ENCODE measurements around the gene TMEM127. TPM values are rescaled to one million over a fixed set of nuclear protein-coding genes. Genes with fewer than 3 reads are reported as not detected.
A peak's percentile ranks its signal among the peaks of the same experiment; 100 is the strongest.
"Not testable (repeated sequence)": the region's sequence is repeated elsewhere in the genome, so short reads cannot be mapped to it uniquely, and the experiment has no call there.

Gene TMEM127
- total RNA-seq: 34.3 TPM

DNA sequence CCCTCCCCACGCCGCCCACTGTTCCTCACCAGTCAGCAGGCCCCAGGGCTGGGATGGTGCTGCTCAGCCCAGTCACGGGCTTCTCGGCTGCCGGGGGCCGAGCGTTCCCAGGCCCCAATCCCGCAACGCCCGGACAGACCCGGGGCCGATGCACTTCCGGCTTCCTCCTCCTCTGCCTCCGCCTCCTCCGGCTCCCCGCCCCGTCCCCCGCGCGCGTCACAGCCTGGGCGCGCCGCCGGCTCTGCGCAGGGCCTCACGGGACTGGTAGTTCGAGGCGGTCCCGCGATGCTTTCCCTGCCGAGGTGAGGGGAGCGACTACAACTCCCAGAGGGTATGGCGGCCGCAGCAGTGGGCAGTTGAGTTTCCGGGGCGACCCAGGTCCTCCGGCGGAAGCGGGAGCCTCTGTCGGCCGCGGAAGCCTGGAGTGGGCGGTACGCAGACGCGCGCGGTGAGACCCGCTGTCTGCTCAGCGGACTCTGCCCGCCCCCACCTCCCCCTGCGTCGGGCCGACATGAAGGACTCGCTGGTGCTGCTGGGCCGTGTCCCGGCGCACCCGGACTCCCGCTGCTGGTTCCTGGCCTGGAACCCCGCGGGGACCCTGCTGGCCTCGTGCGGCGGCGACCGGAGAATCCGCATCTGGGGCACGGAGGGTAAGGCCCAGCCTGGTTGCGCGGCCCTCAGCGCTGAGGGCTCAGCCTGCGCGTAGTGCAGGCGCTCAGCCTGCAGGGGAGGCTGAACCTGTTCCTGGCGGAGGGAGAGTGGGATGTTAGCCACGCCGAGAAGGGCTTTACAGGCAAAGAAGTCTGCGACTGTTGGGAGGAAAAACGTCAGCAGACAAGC lies at the start of gene TMEM127, which contains the start of gene CIAO1:
TSS of gene TMEM127 (minus strand) at position 158 of the 840 bp plus-strand sequence. CDS start 616 bp downstream, outside the sequence.
TSS of gene CIAO1 (plus strand) at position 386 of the 840 bp plus-strand sequence. CDS start at position 512, 126 bp downstream.
- ATAC-seq: peak; percentile 98

GRCh38 chr2:96315005-96315399 lies 49.2 kb upstream of the TMEM127 start:
- ATAC-seq: no peak

DNA sequence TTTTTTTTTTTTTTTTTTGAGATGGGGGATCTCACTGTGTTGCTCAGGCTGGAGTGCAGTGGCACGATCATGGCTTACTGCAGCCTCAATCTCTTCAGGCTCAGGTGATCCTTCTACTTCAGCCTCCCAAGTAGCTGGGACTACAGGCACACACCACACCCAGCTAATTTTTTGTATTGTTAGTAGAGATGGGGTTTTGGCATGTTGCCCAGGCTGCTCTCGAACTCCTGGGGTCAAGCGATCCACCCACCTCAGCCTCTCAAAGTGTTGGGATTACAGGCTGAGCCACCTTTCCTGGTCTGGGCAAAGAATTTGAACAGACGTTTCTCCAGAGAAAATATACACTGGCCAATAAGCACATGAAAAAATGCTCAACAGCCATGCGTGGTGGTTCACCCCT lies 42.5 kb upstream of the TMEM127 start:
- ATAC-seq: no peak

GRCh38 chr2:96306370-96306769 lies 40.6 kb upstream of the TMEM127 start:
- no peak for ATAC-seq

DNA sequence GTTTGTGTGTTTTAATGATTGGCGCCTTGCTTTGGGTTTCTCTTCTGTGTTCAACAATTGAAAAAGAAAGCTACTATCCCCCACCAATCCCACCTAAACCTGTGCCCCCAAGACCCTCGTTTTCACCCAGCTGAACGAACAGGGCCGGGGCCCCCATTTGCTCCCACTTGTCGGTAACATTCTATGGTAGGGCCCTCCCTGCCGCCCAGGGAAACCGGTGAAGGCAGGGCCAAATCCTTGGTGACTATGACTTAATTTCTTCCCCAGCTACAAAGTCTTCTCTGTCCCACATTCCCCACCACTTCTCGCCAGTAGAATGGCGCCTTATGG lies 40.1 kb upstream of the TMEM127 start:
- peak; percentile 4 for ATAC-seq

DNA sequence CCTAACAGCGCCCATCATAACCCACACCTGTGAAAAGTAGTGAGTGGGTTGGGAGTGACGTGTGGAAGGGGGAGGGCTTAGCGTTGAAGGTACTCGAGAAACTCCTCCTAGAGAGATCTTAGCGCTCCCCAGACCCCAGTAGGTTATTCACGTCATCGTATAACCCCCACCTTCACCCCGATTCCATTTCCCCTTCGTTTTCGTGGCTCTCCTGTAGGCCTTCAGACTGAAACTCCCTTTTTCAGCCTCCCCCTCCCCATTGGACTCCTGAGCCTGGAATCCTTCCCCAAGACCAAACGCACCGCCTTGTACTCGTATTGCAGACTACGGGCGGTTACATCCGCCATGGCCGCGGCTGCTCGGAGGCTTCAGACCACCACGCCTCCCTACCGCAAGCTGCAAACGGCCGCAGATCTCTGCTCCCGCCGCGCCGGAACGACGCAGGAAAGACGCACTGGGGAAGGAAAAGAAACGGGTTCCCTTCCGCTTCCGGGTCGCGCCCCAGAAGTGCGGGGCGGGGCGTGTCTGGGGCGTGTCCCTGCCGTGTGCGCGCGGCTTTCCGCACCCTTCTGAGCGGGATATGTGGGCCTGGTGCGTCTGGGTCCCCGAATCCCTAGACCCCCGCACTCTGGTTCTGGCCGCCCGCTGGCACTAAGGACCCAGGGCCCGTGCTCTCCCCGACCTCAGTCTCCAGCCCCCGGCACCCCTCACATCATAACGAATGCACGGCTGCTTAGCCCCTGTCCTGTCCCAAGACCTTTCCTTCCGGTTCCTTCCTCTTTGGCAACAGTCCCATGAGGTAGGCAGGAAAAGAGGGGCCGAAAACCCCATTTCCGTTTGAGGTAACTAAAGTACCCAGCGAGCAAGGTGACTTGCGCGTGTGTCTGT lies 39.5 kb upstream of the TMEM127 start, which contains the start of gene SNRNP200:
TSS of gene SNRNP200 (minus strand) at position 456 of the 888 bp plus-strand sequence. CDS start at position 347, 109 bp downstream.
- peak; percentile 99 for ATAC-seq

- ATAC-seq: no peak
Observed at GRCh38 chr2:96304606-96305005, 38.8 kb upstream of the TMEM127 start.

- no peak for ATAC-seq
Observed at GRCh38 chr2:96301865-96302264, 36.1 kb upstream of the TMEM127 start.

- ATAC-seq: no peak
Observed at GRCh38 chr2:96296925-96297324, 31.1 kb upstream of the TMEM127 start.

DNA sequence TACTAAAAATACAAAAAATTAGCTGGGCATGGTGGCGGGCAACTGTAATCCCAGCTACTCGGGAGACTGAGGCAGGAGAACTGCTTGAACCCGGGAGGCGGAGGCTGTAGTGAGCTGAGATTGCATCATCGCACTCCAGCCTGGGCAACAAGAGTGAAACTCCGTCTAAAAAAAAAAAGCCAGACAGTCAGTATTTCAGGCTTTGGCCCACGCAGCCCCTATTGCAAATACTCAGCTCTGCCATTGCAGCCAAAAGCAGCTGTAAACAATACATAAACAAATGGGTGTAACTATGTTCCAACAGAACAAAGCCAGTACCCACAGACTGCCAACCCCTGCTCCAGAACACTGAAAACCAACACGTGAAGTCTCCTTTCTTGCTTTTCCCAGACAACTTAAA lies 28.5 kb upstream of the TMEM127 start:
- not testable (repeated sequence) for ATAC-seq

DNA sequence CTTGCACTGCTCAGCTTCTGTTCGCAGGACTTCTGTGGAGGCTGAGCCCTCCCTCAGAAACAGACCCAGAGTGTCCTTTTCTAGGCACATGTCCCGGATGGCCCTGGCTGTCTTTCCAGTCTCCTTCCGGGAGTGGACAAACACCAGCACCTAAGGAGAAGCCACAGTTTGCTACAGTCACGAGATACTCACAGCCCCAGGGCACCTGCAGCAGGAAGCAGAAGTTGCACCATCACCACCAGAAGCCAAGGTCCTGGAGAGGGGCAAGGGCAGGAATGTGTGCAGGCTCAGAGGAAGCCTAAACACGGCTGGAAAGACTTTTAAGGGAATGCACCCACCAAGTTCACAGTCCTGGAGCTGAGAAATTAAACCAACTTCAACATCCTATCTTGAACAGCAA lies 26.0 kb upstream of the TMEM127 start:
- no peak for ATAC-seq

DNA sequence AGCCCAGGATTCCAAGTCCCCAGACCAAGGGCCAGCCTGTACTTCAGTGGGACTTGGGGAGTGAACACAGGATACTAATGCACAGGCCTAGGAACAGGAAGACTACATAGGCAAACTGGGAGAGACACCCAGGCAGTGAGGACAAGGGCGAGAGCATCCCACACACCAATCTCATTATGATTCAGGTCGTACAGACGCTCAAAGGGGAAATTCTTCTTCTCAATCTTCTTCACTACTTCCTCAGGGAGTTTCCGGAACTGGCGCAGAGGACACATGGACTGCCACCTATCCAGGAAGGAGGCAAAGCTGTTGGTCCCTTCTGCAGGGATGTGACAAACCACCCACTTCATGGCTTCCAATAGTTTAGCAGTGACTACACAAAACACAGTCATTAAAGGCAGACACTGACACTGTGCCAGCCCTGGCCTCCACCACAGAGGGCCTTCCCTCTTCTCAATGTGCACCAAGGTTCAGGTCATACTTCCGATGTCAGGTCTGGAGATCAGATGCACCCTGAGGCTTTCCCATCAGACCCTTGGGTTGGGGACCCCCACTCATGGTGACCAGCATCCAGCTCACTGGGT lies 21.6 kb upstream of the TMEM127 start:
- no peak for ATAC-seq

GRCh38 chr2:96276787-96277499 lies 11.1 kb upstream of the TMEM127 start:
- ATAC-seq: no peak

DNA sequence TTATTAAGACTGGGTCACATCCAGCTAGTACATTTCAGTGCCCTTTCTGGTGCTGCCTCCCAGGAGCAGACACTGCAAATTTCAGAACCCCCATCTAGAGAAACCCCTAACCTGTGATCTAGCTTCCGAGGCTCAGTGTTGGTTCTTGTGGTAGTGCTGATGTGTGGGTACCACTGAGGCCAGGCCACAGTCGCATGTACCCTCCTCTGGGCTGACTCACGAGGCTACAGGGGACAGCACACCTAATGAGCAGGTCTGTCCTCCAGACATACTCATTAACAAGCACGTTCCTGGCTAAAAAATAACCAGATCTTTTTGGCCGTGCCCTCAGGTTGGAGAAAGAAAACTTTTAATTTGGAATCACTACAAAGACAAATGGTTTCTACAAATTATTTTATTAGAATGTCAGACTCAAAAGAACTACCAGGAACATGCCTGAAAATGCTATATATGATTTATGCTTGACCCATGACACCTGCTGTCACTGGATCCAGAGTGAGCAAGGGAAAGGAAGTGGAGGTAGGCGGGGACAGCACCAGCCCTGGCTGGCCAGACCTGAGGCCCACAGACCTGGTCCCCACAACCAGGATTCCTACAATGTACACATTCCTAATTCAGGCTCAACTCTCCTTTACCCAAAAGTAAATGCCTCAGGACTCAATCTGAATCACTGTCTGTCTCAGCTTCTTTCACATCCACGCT lies 8.7 kb upstream of the TMEM127 start:
- peak; percentile 14 for ATAC-seq

GRCh38 chr2:96273763-96274162 lies 8.0 kb upstream of the TMEM127 start:
- ATAC-seq: no peak

DNA sequence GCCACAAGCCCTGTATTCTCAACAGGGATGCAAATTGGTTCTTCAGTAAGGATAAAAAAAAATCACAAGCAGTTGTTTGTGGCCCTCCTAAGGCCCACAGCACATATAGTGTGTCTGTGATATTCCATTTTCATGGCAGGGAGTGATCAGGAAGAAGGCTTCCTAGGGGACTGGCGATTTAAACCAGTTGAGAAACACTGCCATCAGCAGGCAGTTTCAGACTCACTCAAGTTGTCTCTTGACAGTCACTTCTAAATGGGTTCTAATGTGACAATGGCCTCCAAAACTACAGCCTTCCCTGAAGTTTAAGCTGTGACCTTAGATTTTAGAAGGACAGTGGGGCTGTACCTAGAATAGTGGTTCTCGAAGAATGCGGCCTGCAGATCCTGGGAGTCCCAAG lies 6.2 kb upstream of the TMEM127 start:
- no peak for ATAC-seq

DNA sequence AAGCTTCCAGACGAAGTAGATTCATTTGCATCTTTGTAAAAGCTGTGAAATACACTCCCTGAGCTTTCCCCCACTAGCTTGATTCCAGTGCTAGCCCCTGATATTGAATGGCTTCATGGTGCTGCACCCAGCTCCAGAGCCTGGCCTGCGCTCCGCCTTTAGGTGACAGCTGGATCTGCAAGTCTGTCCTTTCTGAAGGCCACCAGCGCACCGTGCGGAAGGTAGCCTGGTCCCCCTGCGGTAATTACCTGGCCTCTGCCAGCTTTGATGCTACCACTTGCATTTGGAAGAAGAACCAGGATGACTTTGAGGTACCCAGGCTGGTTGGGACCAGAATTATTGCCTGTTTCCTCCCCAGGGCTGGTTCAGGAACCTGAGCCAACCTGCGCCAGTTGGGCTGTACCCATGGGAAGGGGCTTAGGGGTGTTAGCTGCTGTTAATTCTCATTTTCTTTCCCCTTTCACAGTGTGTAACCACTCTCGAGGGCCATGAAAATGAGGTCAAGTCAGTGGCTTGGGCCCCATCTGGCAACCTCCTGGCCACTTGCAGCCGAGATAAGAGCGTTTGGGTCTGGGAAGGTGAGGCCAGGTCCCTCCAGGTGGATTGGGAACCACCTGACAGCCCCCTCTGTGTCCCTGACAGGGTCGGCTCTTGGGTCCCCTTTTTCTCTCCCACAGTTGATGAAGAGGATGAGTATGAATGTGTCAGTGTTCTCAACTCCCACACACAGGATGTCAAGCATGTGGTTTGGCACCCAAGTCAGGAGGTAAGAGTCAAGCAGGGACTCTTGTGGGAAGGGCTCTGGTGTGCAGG lies 1.6 kb upstream of the TMEM127 start:
- no peak for ATAC-seq

- peak; percentile 22 for ATAC-seq
Observed at GRCh38 chr2:96265349-96265839, 403 bp downstream of the TMEM127 start.

DNA sequence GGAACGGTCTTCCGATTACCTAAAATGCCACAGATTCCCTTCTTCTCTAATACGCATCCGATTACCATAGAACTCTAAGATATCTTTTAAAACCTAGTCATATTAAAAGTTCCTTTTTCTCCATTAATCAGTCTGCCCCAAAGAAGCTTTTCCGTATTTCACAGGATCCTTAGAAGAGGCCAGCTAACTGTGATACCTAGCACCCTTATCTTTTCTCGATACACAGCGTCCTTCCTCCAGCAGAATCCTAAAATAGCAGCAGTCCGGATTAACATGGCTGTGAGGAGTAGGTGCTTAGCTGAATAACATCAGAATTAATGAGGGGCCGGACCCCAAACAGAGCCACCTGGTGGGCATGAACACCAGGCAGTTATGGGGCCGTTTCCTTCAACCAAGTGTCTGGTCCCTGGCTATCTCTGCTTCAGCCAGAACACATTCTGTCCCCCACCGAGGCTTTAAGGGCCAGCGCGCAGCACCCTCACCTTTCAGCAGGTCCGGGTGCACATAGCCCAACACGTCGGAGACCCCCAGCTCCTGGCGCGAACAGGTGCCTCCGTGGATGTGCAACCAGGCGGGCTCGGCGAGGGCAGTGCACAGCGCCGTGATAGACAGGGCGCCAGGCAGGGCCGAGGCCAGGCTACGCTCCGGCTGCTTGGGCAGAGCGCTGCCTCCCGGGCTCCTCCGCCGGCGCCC lies 995 bp downstream of the TMEM127 start:
- peak; percentile 2 for ATAC-seq

DNA sequence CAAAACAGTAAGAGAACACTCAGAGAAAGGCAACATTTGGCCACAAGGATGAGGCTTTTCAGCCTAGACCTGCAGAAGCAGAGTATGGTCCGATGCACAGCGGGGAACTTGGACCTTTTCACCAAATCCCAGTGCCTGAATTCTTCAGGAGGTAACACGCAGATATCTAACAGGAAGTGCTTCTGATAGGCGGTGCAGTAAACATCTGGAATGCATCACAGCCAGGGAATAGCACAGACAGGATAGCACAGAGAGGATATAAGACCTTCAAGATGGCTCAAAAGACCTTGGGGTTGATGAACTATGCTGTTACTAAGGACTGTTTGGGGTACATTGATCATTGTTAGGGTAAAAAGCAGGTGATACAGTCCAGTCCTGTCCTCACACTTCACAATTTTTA lies 1.7 kb downstream of the TMEM127 start:
- ATAC-seq: no peak
